ENCODE measurements around the gene STN1.

The STN1 gene

GRCh38 chr10:103855852-103856796 lies 61.9 kb downstream of the STN1 start:
- H3K4me3 ChIP-seq (ENCODE audit: control insufficient read depth, low read depth, low read length), result peak overlapping the region; percentile 88
- no peak for DNase-seq (ENCODE audit: low read depth)
- TF ChIP-seq, protein P1, sequence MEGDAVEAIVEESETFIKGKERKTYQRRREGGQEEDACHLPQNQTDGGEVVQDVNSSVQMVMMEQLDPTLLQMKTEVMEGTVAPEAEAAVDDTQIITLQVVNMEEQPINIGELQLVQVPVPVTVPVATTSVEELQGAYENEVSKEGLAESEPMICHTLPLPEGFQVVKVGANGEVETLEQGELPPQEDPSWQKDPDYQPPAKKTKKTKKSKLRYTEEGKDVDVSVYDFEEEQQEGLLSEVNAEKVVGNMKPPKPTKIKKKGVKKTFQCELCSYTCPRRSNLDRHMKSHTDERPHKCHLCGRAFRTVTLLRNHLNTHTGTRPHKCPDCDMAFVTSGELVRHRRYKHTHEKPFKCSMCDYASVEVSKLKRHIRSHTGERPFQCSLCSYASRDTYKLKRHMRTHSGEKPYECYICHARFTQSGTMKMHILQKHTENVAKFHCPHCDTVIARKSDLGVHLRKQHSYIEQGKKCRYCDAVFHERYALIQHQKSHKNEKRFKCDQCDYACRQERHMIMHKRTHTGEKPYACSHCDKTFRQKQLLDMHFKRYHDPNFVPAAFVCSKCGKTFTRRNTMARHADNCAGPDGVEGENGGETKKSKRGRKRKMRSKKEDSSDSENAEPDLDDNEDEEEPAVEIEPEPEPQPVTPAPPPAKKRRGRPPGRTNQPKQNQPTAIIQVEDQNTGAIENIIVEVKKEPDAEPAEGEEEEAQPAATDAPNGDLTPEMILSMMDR (IDR thresholded peaks at IDR 0.05; ENCODE audit: control insufficient read depth, insufficient read depth, low read depth, low read length, missing control alignments), result no peak

GRCh38 chr10:103855424-103855823 lies 62.6 kb downstream of the STN1 start, which contains the start of gene SH3PXD2A:
TSS of gene SH3PXD2A (minus strand) at chr10:103855576. CDS start at chr10:103855266, 310 bp downstream.
- DNase-seq (ENCODE audit: low read depth), result no peak
- H3K4me3 ChIP-seq (ENCODE audit: control insufficient read depth, low read depth, low read length), result peak within 1 kb of the TSS; percentile 88
- TF ChIP-seq, protein P1 (IDR thresholded peaks at IDR 0.05; ENCODE audit: control insufficient read depth, insufficient read depth, low read depth, low read length, missing control alignments), result no peak

- no peak for DNase-seq (ENCODE audit: low read depth)
- TF ChIP-seq, protein P1 (IDR thresholded peaks at IDR 0.05; ENCODE audit: control insufficient read depth, insufficient read depth, low read depth, low read length, missing control alignments), result peak; percentile 24
- H3K4me3 ChIP-seq (ENCODE audit: control insufficient read depth, low read depth, low read length), result peak overlapping the region; percentile 88
These were observed 63.1 kb downstream of the STN1 start for GRCh38 chr10:103854686-103855391.

DNA sequence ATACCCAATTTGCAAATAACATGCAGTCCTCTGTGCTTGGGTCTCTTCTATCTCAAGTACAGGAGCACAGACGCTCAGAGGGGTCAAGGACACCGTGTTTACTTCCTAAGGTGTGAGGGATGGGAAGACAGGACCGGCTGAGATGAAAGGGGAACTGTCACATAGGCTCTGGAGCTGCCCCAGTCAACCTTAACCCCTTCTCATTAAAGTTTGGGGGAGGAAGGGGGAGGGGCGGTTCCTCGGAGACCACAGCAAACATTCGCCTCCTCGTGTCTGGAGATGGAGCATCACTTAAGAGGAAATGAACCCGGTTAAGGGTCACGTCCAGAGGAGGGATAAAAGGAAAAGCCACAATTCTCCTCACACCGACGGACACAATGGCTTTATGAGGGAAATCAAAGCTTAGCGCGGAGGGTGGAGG lies 63.7 kb downstream of the STN1 start:
- H3K4me3 ChIP-seq (ENCODE audit: control insufficient read depth, low read depth, low read length), result peak overlapping the region; percentile 88
- no peak for DNase-seq (ENCODE audit: low read depth)
- TF ChIP-seq, protein P1 (IDR thresholded peaks at IDR 0.05; ENCODE audit: control insufficient read depth, insufficient read depth, low read depth, low read length, missing control alignments), result no peak

DNA sequence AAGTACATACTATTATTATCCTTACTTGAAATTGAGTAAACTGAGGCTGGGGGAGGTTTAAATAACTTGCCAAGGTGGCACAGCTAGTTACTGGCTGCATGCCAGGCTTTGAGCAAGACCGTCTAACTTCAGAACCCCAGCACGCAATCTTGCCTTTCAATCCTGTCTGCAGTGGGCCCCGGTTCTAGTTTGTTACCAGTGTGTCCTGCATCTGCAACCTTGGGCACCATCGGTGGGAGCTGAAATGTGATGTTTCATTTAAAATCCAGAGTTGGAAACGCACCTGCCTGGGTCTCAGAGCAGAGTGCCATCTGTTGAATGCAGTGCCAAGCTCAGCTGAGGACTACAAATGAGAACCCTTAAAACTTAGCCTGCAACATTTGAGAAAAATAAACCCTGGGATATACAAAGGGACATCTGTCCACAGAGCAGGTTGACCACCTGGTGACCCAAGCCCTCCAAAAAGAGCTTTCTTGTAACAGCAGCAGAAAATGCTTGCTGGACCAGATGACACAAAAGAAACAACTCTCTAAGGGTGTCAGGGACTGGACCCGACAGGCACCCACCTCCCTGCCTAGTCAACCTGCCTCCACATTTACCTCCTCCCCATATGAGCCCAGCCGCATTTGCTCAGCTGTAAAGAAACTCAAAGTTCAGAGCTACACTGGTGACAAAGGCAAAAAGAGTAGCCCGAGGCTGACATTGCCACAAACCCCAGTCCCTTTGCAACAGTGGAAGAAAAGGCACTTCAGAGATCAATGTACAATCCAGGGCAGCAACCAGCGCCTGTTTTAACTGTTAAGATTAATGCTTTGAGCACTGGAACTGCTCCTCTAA lies 64.3 kb downstream of the STN1 start:
- H3K4me3 ChIP-seq (ENCODE audit: control insufficient read depth, low read depth, low read length), result no peak overlapping the region; the same call in 1 of the 2 replicates
- TF ChIP-seq, protein P1 (IDR thresholded peaks at IDR 0.05; ENCODE audit: control insufficient read depth, insufficient read depth, low read depth, low read length, missing control alignments), result no peak
- no peak for DNase-seq (ENCODE audit: low read depth)

GRCh38 chr10:103852856-103853255 lies 65.1 kb downstream of the STN1 start:
- no peak for DNase-seq (ENCODE audit: low read depth)
- no peak overlapping the region for H3K4me3 ChIP-seq (ENCODE audit: control insufficient read depth, low read depth, low read length)
- TF ChIP-seq, protein P1 (IDR thresholded peaks at IDR 0.05; ENCODE audit: control insufficient read depth, insufficient read depth, low read depth, low read length, missing control alignments), result no peak
